Muscle layer of duodenum (tissue), 2 donors: Measurements from ENCODE around the gene GDF2.

Experiments used
- H3K27ac ChIP-seq: one replicate; pipeline ENCODE4 v1.7.0; 2013; ENCODE audit warnings: mild to moderate bottlenecking, low read length
- H3K27me3 ChIP-seq: one replicate; pipeline ENCODE4 v1.7.0; 2013; ENCODE audit warnings: low read depth, mild to moderate bottlenecking, control low read depth, low read length
- H3K36me3 ChIP-seq, 2 donors: one replicate each; pipeline ENCODE4 v1.7.0; 2013; ENCODE audit warnings: low read length in 2 of 2, control low read depth in 1 of 2, mild to moderate bottlenecking in 1 of 2; ENCODE audit not compliant: insufficient read depth in 2 of 2, control insufficient read depth in 1 of 2
- H3K4me1 ChIP-seq, 2 donors: one replicate each; pipeline ENCODE4 v1.7.0; 2013; ENCODE audit warnings: low read length in 2 of 2, mild to moderate bottlenecking in 2 of 2, control low read depth in 1 of 2, moderate library complexity in 1 of 2; ENCODE audit not compliant: insufficient read depth in 2 of 2, control insufficient read depth in 1 of 2
- H3K4me3 ChIP-seq, 2 donors: one replicate each; pipeline ENCODE4 v1.7.0; 2013; ENCODE audit warnings: low read length in 2 of 2, low read depth in 1 of 2, mild to moderate bottlenecking in 1 of 2
- H3K9me3 ChIP-seq, 2 donors: one replicate each; pipeline ENCODE4 v1.7.0; 2013; ENCODE audit warnings: low read length in 2 of 2, control low read depth in 1 of 2, mild to moderate bottlenecking in 1 of 2; ENCODE audit not compliant: control insufficient read depth in 1 of 2
- donor health status: healthy.

Gene GDF2

DNA sequence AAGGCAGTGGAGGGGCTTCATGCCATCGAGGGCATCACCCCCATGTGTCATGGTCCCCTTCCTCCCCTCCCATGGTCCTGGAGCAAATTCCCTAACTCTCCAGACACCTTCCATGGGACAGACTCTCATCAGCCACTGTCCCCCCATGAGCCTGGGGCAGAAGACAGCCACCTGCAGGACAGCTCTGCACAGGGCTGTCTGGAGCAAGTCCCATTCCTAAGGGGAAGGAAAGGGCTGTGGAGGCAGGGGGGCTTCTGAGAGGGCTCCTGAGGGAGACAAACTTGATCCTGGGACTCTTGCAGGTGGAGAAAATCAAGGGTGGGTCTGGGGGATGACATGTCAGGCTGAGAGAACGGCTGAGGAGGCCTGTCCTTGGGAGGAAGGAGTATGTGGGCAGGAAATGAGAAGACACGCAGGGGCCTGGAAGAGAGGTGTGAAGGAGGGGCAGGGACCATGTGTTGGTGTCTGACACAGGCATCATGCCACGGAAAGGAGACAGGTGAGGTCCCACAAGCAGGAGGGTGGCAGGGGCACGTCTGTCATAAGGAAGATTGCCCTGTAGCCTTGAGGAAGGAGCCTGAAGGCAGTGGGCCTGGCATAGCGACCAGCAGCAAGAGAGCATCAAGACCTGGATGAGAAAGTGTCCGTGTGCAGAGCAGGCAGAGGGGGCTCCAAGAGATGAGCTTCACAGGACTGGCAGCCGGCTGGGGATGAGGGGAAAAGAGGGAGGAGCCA is 36.7 kb upstream of the GDF2 start:
- Histone ChIP-seq H3K9me3 (no peaks in the 10 kb centered on the region), H3K36me3 (no peaks in the 10 kb centered on the region), H3K4me1 (peaks cover 0 to 11% of the 10 kb centered on the region in 2 donors), H3K4me3 (no peak overlapping the region), H3K27me3 (no peaks in the 10 kb centered on the region), H3K27ac (no peak overlapping the region)

DNA sequence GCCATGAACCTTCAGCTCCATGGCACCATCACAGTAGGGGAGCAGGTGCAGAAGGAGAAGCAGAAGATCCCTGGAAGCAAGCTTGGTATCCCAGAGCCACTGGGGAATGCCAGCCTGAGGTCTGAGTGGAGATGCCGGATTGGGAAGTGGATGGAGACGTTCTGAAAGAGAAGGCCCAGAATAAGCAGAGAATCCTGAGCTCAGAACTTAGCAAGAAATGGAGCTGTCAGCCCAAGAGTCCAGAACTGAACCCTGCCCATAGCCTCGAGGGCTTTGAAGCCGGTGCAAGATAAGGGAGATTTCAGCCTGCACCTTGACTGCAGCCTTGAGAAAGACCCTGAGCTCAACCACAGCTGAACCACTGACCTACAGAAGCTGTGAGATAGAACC is 36.1 kb upstream of the GDF2 start:
- H3K4me1 ChIP-seq: peaks cover 0 to 11% of the 10 kb centered on the region in 2 donors
- H3K9me3 ChIP-seq: no peaks in the 10 kb centered on the region
- H3K4me3 ChIP-seq: no peak overlapping the region
- H3K36me3 ChIP-seq: no peaks in the 10 kb centered on the region
- no peaks in the 10 kb centered on the region for H3K27me3 ChIP-seq
- no peak overlapping the region for H3K27ac ChIP-seq

DNA sequence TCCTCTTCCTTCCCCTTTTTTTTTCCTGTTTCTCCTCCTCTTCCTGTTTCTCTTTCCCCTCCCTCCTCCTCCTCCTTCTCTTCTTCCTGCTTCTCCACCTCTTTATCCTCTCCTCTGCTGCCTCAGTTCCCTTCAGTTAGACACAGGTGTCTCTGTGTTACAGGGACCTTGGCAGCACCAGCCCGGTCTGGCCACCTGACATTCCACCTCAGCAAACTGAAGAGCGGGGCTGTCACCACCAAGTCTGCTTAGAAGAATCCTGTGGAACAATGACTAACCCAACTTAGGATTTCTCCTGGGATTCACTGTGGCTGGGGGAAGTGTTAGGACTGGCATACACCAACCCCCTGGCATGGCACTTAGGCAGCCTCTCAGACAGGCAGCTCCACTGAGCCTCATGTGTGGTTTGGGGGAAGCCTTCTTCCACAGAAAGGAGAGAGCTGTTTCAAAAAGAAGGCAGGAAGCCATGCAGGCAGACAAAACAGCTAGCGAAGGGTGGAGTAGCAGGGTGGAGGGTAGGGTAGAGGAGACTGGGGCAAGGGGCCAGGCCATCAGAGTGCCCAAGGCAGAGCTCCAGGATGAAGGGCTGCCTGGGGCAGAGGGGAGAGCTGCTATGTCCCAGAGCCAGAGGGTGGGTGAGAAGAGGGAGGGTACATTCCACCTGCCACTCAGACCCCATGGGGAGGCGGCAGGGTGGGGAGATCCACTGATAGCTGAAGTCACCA is 35.5 kb upstream of the GDF2 start:
- no peak overlapping the region for H3K27ac ChIP-seq
- H3K36me3 ChIP-seq: no peaks in the 10 kb centered on the region
- no peaks in the 10 kb centered on the region for H3K27me3 ChIP-seq
- H3K9me3 ChIP-seq: no peaks in the 10 kb centered on the region
- H3K4me3 ChIP-seq: no peak overlapping the region
- H3K4me1 ChIP-seq: peaks cover 0 to 11% of the 10 kb centered on the region in 2 donors

DNA sequence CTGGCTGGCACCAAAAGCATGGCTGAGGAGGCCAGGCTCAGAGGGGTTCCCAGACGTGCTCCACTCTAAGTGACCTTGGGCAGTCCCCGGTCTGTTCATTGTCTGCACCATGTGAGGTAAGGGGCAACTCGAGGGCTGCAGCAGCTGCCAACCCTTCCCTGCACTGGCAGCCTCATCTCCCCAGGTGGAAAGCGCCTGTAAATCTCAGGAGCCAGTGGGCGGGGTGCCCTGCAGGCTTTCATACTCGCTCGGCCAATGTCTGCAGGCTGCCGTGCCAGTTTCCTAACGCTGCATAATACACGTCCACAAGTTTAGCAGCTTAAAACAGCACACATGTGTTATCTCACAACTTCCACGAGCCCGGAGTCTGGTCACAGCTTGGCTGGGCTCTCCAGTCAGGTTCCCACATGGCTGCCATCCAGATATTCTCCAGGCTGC is 34.9 kb upstream of the GDF2 start:
- no peaks in the 10 kb centered on the region for H3K27me3 ChIP-seq
- no peak overlapping the region for H3K27ac ChIP-seq
- no peak overlapping the region for H3K4me3 ChIP-seq
- peaks cover 0 to 11% of the 10 kb centered on the region in 2 donors for H3K4me1 ChIP-seq
- H3K9me3 ChIP-seq: no peaks in the 10 kb centered on the region
- H3K36me3 ChIP-seq: no peaks in the 10 kb centered on the region

DNA sequence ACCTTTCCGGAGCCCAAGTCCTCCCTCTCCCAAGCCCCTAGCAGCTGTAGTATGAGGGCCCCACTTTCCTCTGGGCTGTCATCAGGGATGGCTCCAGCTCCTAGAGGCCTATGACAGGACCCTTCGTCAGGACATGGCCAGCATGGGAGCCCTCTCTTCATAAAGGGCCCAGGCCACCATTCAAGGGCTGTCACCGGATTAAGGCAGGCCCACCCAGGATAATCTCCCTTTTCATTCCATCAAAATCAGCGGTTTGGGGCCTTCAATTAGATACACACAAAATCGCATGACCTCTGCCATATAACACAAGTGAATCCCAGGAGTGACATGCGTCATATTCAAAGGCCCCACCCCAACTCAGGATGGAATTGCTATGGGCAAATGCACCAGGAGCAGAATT is 34.4 kb upstream of the GDF2 start:
- H3K4me3 ChIP-seq: no peak overlapping the region
- H3K36me3 ChIP-seq: no peaks in the 10 kb centered on the region
- no peaks in the 10 kb centered on the region for H3K9me3 ChIP-seq
- no peaks in the 10 kb centered on the region for H3K27me3 ChIP-seq
- no peak overlapping the region for H3K27ac ChIP-seq
- peaks cover 0 to 11% of the 10 kb centered on the region in 2 donors for H3K4me1 ChIP-seq

DNA sequence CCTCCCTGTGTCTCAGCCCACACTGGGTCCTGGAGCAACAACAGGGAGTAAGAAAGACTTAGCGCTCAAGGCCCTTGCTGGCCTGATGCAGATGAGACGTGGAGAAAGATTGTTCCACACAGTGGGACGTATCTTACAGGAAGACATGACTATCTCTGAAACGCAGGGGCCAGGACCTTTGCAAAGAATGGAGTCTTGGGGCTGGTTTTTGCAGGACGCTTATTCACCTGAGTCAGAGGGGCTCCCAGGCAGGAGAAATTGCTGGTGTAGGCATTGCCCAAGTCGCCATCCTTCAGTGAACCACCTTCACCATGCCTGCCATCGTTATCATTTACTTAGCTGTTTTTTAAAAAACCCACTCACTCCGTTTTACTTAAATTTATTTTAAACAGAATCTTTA is 34.0 kb upstream of the GDF2 start:
- no peak overlapping the region for H3K4me3 ChIP-seq
- peaks cover 0 to 11% of the 10 kb centered on the region in 2 donors for H3K4me1 ChIP-seq
- H3K36me3 ChIP-seq: no peaks in the 10 kb centered on the region
- H3K27ac ChIP-seq: no peak overlapping the region
- no peaks in the 10 kb centered on the region for H3K9me3 ChIP-seq
- no peaks in the 10 kb centered on the region for H3K27me3 ChIP-seq

DNA sequence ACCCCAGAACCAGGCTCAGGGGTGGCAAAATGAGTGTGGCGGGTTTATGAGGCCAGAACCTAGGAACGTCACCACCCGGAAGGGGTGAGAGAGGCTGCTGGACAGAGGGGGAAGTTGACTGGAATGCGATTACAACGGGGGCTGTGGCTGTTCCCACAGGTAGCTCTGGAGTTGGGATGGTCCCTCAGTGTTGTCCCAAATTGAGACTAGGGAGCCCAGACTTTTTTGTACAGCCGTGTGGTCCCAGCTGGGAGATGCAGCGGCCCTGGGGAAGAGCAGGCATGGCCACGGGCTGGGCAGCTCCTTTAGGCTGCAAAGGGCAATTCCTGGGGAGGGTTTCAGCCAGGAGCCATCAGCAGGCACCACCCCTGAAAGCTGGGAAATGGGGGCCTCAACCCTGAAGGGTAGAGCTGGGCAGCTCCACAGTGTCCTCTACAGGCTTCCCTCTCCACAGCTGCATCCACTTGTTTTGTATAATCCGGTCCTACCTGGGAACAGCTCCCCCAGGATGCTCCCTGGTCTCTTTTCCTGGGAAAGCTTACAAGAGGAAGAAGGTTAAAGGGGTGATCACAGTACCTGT is 33.2 kb upstream of the GDF2 start:
- no peak overlapping the region for H3K4me3 ChIP-seq
- no peaks in the 10 kb centered on the region for H3K27me3 ChIP-seq
- H3K36me3 ChIP-seq: no peaks in the 10 kb centered on the region
- peaks cover 0 to 11% of the 10 kb centered on the region in 2 donors for H3K4me1 ChIP-seq
- no peak overlapping the region for H3K27ac ChIP-seq
- H3K9me3 ChIP-seq: no peaks in the 10 kb centered on the region

DNA sequence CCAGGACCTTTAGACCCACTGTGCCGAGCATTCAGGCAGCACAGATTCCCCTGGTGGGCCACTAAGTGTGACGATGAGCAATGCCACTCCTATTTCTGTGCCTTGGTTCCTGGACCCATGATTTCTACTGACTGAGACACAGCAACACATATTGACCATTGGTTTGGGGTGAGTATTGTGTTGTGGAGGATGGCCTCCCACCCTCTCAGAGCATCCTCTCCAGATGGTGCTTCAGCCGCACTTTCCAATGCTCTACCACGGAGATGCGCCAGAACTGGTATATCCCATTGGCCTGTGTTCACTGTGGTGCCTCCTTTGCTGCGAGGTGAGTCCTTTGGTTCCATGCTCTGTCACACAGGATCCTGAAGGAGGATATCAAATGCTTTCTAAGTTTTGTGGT is 32.3 kb upstream of the GDF2 start:
- H3K9me3 ChIP-seq: no peaks in the 10 kb centered on the region
- no peak overlapping the region for H3K27ac ChIP-seq
- peaks cover 0 to 11% of the 10 kb centered on the region in 2 donors for H3K4me1 ChIP-seq
- no peaks in the 10 kb centered on the region for H3K36me3 ChIP-seq
- no peak overlapping the region for H3K4me3 ChIP-seq
- H3K27me3 ChIP-seq: no peaks in the 10 kb centered on the region

DNA sequence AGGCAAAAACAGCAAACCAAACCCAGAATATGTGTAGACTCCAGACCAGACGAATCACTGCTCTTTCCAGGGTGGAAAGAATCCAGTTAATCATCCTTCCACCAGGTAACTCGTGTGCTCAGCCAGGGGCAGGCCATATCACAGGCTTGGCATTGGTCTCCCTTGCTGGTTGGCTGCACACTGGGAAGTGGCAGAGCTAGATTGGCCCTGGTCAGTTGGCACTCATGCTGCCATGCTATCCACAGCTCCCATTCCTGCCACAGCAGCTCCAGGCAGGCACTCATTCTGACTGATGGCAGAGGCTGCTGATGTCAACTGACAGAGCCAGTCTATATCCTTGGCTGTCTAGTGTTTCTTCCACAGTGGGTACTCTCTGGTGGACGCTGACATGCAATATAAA is 31.9 kb upstream of the GDF2 start:
- Histone ChIP-seq H3K36me3 (no peaks in the 10 kb centered on the region), H3K4me3 (no peak overlapping the region), H3K27ac (no peak overlapping the region), H3K4me1 (peaks cover 0 to 11% of the 10 kb centered on the region in 2 donors), H3K27me3 (no peaks in the 10 kb centered on the region), H3K9me3 (no peaks in the 10 kb centered on the region)

DNA sequence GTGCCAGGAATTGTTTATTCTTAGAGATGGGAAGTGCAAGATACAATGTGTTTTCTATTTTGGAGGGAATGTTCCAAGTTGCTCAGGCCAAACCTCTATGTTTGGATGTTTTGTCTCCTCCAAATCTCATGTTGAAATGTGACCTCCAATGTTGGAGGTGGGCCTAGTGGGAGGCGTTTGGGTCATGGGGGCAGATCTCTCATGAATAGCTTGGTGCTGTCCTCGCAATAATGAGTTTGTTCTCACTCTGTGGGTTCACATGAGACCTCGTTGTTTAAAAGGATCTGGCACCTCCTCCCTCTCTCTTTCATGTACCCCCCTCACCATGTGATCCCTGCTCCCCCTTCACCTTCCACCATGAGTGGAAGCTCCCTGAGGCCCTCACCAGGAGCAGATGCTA is 30.6 kb upstream of the GDF2 start:
- no peaks in the 10 kb centered on the region for H3K27me3 ChIP-seq
- H3K4me3 ChIP-seq: no peak overlapping the region
- no peaks in the 10 kb centered on the region for H3K36me3 ChIP-seq
- peaks cover 0 to 9% of the 10 kb centered on the region in 2 donors for H3K4me1 ChIP-seq
- H3K27ac ChIP-seq: no peak overlapping the region
- H3K9me3 ChIP-seq: no peaks in the 10 kb centered on the region

DNA sequence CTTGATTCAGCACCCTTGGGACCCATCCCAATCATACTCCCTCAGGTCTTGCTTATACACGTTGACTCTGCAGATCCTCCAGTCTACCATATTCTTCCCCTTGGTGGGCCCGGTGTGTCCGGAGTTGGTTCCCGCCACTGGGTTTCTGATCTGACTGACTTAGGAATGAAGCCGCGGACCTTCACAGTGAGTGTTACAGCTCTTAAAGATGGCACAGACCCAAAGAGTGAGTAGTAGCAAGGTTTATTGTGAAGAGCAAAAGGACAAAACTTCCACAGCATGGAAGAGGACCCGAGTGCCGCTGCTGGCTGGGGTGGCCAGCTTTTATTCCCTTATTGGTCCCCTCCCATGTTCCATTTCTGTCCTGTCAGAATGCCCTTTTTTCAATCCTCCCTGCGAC is 28.2 kb upstream of the GDF2 start:
- Histone ChIP-seq H3K4me3 (no peak overlapping the region), H3K27ac (no peak overlapping the region), H3K4me1 (no peaks in the 10 kb centered on the region), H3K27me3 (no peaks in the 10 kb centered on the region), H3K36me3 (no peaks in the 10 kb centered on the region), H3K9me3 (no peaks in the 10 kb centered on the region)
